IPS-18c (cell line): Measurements from ENCODE around the gene NR4A3.
A peak's percentile ranks its signal among the peaks of the same experiment; 100 is the strongest.

Source experiments
- H3K4me3 ChIP-seq: 2 replicates; pipeline ENCODE4 v1.7.0; 2013; ENCODE audit warnings: low read depth, mild to moderate bottlenecking, low read length, moderate library complexity; ENCODE audit not compliant: insufficient read depth
- H3K9me3 ChIP-seq: one replicate; pipeline ENCODE4 v1.6.1; 2013; ENCODE audit warnings: mild to moderate bottlenecking, low read length, moderate library complexity; ENCODE audit not compliant: control insufficient read depth, insufficient read depth

NR4A3 gene

GRCh38 chr9:99809586-99810319, 11.9 kb upstream of the NR4A3 start:
- Histone ChIP-seq H3K9me3 (no peaks in the 10 kb centered on the region), H3K4me3 (no peak overlapping the region)

- Histone ChIP-seq H3K9me3 (no peaks in the 10 kb centered on the region), H3K4me3 (no peak overlapping the region)
Measured at GRCh38 chr9:99811172-99811571, 10.5 kb upstream of the NR4A3 start.

GRCh38 chr9:99811598-99812383, 9.9 kb upstream of the NR4A3 start:
- no peaks in the 10 kb centered on the region for H3K9me3 ChIP-seq
- H3K4me3 ChIP-seq = no peak overlapping the region

GRCh38 chr9:99813739-99814138, 7.9 kb upstream of the NR4A3 start:
- Histone ChIP-seq H3K4me3 (no peak overlapping the region), H3K9me3 (no peaks in the 10 kb centered on the region)

GRCh38 chr9:99814359-99814758, 7.3 kb upstream of the NR4A3 start:
- Histone ChIP-seq H3K9me3 (no peaks in the 10 kb centered on the region), H3K4me3 (no peak overlapping the region)

GRCh38 chr9:99816392-99816791, 5.3 kb upstream of the NR4A3 start:
- Histone ChIP-seq H3K4me3 (no peak overlapping the region), H3K9me3 (no peaks in the 10 kb centered on the region)

GRCh38 chr9:99818500-99818899, 3.2 kb upstream of the NR4A3 start:
- H3K4me3 ChIP-seq = peak overlapping the region; percentile 50; the same call in 1 of the 2 replicates
- H3K9me3 ChIP-seq = no peaks in the 10 kb centered on the region

- Histone ChIP-seq H3K4me3 (peak overlapping the region; percentile 50), H3K9me3 (no peaks in the 10 kb centered on the region)
Measured at GRCh38 chr9:99819123-99819855, 2.4 kb upstream of the NR4A3 start.

- peak overlapping the region; percentile 73 for H3K4me3 ChIP-seq
- H3K9me3 ChIP-seq = no peaks in the 10 kb centered on the region
Measured at GRCh38 chr9:99819856-99820684, 1.6 kb upstream of the NR4A3 start.

GRCh38 chr9:99820685-99821395, 845 bp upstream of the NR4A3 start:
- Histone ChIP-seq H3K4me3 (peak overlapping the region; percentile 73), H3K9me3 (no peaks in the 10 kb centered on the region)

GRCh38 chr9:99822109-99822805, 572 bp downstream of the NR4A3 start:
- H3K4me3 ChIP-seq = peak overlapping the region; percentile 73
- H3K9me3 ChIP-seq = no peaks in the 10 kb centered on the region

- H3K9me3 ChIP-seq = no peaks in the 10 kb centered on the region
- H3K4me3 ChIP-seq = peak overlapping the region; percentile 73
Measured at GRCh38 chr9:99822806-99823591, 1.3 kb downstream of the NR4A3 start.

- peak overlapping the region; percentile 60 for H3K4me3 ChIP-seq
Measured at GRCh38 chr9:99823681-99824377, 2.1 kb downstream of the NR4A3 start.

GRCh38 chr9:99824378-99825171, 2.9 kb downstream of the NR4A3 start:
- Histone ChIP-seq H3K9me3 (no peaks in the 10 kb centered on the region), H3K4me3 (peak overlapping the region; percentile 60)

More at GRCh38 chr9:99823681-99824377, 2.1 kb downstream of the NR4A3 start:
- H3K9me3 ChIP-seq = no peaks in the 10 kb centered on the region
